Testis (tissue), 2 donors: ENCODE results near the gene C2CD4D.

Experiments
- POLR2A ChIP-seq: fragments of 450-650 bp; IDR thresholded peaks from one replicate; pipeline ENCODE4 v1.6.1; 2017; ENCODE audit warnings: antibody characterized with exemption, mild to moderate bottlenecking, moderate library complexity
- TF ChIP-seq, protein P1 (sequence below), 3 experiments: fragments of 450-650 bp in 2 of 3; fragments of 200-600 bp in 1 of 3; sonication (generic) in 1 of 3; IDR thresholded peaks; one replicate each; pipeline ENCODE4 v1.5.1; 2016 to 2019; ENCODE audit warnings: antibody characterized with exemption in 3 of 3, mild to moderate bottlenecking in 2 of 3, moderate library complexity in 1 of 3

DNA sequence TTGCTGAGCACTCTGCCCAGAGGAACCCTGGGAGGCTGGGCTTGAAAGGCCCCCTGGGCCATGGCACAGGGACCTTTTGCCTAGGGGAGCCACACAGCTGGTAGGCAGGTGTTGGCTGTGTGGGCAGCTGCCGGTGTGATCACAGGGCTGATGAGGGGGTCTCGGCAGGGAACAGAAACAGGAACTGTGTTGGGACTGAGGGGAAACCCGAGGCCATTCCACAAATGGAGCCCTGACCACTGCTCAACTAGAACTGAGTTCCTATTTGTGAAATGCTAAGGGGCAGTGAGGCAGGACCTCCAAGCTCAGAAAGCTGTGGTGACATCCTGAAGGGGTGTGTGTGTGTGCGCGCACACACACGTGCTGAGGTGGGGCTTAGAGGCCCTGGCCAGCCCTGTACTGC, 20.3 kb upstream of the C2CD4D start:
- TF ChIP-seq, protein P1, sequence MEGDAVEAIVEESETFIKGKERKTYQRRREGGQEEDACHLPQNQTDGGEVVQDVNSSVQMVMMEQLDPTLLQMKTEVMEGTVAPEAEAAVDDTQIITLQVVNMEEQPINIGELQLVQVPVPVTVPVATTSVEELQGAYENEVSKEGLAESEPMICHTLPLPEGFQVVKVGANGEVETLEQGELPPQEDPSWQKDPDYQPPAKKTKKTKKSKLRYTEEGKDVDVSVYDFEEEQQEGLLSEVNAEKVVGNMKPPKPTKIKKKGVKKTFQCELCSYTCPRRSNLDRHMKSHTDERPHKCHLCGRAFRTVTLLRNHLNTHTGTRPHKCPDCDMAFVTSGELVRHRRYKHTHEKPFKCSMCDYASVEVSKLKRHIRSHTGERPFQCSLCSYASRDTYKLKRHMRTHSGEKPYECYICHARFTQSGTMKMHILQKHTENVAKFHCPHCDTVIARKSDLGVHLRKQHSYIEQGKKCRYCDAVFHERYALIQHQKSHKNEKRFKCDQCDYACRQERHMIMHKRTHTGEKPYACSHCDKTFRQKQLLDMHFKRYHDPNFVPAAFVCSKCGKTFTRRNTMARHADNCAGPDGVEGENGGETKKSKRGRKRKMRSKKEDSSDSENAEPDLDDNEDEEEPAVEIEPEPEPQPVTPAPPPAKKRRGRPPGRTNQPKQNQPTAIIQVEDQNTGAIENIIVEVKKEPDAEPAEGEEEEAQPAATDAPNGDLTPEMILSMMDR (IDR thresholded peaks at IDR 0.05): no peak
- TF ChIP-seq POLR2A: no peak
